GM21381 (cell line): ENCODE measurements around the gene SLC9A4.

Source experiments
- ATAC-seq: cut with Tn5 transposase; IDR thresholded peaks from one replicate; pipeline ENCODE4 v1.9.1; 2021; ENCODE audit warnings: mild to moderate bottlenecking, moderate library complexity; ENCODE audit not compliant: unreplicated experiment

The SLC9A4 gene

DNA sequence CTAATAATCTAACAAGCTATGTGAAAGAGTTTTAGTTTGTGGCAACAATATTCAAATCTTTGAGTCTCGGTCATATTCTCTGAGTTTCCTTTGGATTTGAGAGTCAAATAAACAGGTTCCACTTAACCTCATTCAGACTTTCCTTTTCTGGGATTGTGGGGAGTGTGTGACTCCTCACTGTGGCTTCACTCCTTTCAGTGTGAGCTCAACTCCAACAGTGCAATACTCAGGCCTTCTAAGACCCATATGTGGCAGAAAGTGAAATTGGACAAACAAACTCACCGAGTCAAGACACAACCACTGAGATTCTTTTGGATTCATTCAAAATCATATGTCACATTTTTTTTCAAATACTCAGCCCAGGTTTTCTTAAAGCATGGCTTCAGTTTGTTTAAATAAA, 25.4 kb downstream of the SLC9A4 start:
- no peak for ATAC-seq

DNA sequence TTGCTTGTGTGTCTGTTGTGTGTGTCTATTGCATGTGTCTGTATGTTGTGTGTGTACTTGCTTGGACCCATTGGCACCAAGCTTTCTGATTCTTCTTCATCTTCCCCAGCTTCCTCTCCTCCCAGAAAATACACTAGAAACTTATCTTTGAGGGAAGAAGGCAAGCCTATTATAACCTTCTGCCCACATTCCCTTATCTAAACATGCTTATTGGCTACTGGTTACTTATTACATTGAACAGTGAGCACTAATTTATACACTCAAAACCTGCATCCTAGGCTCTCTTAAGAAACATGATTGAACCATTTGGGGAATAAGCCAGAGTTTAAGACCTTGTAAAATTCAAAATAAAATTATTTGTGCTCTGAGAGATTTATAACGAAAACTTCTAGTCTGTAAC, 26.5 kb downstream of the SLC9A4 start:
- no peak for ATAC-seq

DNA sequence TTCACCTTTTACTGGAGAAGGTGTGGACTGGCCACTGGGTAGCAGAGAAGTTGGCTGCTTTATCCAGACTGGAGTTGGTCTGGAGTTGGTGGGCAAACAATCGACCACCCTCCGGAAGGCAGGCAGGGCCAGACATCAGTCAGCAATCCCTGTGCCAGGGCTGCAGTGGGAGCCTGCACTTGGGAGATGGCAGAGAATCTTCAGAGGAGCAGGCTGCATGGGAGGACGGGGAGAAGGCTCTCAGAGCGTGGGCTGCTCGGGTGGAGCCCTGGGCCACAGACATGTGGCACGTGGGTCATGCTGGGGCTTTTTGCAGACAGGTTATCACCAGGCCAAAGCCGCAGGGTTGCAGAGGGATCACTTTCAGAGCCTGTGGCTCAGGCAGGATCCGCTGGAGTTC, 29.6 kb downstream of the SLC9A4 start:
- ATAC-seq = no peak

DNA sequence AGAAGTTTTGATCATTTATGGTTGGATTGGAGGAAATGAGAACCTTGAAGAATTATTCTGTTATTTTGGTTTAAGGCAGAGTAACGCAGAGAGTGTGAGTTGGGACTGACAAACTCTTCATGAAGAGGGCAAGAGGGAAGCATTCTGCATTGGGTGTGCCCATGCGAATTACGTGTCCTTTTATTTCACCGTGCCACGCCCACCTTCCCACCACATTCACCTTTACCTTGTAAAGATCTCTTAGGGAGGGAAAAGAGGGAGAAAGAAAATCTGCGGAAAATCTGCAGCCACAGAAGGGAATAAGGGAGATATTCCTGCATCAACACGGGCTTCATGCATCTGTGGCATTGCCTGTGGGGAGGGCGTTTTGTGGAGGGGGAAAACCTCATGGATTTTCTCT, 31.8 kb downstream of the SLC9A4 start:
- ATAC-seq = no peak

DNA sequence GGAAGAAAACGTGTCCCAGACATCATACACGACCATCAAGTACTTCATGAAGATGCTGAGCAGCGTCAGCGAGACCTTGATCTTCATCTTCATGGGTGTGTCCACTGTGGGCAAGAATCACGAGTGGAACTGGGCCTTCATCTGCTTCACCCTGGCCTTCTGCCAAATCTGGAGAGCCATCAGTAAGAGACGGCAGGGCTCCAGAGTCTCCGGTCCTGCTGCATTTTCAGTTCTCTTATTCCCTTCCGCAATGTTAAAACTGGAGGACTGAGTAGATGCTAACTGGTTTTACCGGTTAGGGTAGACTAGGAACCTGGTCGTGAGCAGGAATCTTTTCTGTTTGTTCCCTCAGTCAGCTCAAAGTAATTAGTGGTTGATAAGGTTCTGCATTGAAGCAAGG, 32.3 kb downstream of the SLC9A4 start:
- no peak for ATAC-seq

DNA sequence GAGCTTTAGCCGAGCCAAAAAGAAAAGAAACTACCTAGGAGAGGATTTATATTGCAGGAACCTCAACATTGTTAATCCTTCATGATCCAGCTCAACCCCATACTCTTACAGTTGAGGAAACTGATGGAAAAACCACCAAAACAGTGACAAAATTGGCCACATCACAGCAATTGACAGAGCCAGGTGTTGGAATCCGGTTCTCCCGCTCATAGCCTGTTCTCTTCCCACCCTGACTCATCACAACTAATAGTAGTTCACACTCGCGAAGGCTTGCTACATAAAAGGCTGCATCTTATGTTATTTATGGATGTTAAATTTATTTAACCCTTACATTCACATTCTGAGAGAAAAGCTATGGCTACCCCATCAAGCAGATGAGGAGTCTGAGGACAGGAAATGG, 33.7 kb downstream of the SLC9A4 start:
- no peak for ATAC-seq

DNA sequence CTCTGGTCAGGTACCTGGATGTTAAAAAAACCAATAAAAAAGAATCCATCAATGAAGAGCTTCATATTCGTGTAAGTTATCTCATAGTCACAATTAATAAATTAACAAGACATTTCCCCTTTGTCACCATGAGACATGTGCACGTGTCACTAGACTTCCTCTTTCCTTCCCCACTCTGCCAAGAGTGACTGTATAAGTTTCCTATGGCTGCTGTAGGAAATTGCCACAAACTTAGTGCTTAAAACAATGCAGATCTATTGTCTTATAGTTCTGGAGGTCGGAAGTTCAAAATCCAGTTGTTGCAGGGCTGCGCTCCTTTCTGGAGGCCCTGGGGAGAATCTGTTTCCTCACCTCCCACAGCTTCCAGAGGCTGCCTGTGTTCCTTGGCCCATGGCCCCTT, 35.8 kb downstream of the SLC9A4 start:
- ATAC-seq = no peak

DNA sequence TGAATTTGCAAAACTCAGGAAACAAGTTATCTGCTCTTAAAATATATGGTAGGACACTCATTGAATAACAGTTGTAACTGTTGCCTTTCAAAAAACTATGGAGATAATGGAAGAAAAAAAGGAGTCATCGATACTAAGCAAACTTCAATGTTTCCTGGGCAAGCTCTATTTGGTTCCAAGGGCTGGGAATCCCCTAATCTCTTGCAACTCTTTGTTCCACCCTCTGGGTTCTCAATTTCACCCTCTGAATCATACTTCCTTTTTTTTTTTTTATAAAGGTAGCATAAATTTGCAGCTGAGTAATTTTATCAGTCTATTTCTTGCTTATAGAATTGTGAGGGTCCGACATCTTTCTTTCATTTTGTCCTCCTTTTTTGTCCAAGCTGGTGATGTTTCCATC, 36.7 kb downstream of the SLC9A4 start:
- ATAC-seq = no peak

DNA sequence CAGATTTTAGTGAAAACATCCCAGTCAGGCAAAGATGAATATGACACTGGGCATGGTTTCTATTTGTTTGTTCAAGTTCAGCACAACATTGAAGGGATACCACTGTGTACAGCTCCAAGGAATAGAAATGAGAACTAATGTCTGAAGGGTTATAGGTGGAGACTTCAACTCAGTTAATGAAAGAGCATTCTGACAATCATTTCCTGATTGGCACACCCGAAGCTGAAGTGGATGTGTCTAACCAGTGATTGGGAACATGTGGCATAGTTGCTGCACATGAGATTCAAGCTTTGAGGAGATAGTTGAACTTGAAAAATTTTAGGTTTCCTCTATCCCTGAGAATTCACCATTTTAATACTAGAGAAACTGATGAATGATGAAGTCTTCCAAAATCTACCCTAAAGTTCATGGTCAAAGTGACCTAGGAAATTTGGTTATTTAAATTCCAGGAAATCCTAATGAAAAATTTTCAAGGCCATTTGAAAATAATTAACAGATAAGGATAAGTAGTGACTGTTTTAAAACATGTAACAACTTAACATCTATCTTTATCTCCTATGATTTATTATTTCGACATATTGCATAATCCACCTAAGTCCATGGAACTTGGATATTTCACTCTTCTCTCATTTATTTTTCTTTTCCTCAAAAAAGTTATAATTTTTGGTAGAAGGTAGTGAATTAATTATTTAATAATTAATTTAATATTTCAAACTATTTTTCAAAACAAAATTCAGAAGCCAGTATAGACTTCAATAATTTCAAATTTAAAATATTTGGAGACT, 38.0 kb downstream of the SLC9A4 start:
- ATAC-seq = no peak

DNA sequence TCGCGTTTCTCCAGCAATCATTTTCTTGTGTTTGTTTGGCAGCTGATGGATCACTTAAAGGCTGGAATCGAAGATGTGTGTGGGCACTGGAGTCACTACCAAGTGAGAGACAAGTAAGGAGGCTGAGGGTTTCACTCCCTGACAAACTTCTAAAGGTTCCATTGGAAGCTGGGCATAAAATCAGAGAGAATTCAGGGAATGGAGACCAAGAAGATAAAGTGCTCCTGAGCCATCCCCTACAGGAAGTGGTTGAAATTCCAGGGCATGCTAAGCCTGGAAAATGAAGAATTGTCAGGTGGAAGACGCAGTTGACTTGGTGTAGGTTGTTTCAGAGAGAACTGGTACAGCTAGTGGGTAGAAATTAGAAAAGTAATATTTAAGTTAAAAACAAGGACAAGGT, 39.1 kb downstream of the SLC9A4 start:
- no peak for ATAC-seq

DNA sequence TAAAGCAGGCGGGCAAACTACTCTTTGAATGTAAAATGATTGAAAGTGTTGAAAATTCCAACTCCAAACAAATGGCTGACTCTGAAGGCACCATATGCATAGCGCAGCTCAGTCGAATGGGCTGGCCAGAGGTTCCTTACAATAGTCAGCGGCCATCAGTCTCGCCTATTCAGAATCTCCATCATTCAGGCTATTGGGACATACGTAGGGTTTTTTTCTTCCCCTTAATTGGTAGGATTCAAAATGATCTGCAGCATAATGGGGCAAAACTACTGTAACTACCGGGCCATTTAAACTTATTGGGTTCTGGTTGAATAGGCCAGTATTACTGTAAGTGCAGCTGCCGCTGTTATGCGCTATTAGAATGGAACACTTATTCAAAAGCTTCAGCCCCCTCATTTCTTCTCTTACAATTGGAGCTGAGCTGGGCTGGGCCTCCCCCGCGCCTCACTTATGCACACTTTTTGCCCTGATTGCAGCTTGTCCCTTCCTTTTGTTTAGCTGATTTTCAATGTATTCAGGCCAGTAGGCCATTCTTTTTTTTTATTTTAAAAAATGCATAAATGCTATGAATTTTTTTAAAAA, 40.4 kb downstream of the SLC9A4 start:
- ATAC-seq = no peak

DNA sequence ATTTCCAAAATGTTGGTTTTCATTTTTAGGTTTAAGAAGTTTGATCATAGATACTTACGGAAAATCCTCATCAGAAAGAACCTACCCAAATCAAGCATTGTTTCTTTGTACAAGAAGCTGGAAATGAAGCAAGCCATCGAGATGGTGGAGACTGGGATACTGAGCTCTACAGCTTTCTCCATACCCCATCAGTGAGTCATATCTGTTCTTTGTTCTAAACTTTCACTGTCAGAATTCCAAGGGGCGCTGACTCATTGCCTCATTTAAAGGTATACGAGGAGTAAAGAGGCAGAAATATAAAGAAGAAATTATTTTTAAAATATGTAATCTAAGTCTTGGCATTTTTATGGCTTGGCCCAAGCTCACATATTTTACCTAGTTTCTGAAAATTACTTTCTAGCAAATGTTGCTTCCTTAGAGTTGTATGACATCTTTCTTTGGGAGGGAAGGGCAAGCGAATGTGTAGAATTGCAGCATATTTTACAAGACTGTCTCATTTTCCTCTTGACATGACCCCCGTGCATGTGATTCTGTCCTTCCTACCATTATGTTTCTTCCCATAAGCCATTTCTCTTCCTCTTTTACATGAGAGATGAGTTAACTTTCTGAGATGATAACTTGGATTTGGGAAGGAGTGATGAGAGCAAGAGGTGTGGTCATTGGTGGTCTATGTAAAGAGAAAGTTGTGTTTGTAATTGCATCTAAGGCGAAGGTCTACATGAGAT, 41.2 kb downstream of the SLC9A4 start:
- no peak for ATAC-seq

DNA sequence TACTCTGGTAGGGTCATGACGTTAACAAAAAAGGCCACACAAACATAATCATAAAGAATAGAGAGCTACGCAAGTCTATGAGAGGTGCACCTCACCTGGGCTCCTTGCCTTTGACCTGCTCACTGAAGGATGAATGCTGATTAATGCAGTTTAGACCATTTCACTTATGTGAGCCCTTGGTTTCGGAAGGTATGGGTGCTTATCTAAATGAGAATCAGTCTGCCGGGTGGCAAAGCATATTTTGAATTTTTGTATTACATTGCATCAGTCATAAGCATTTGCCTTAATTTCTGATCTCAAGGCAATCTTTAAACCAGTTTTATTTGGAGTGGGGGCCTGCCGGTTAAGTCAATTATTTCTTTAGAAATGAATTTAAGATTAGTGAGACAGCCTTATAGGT, 42.8 kb downstream of the SLC9A4 start:
- no peak for ATAC-seq

DNA sequence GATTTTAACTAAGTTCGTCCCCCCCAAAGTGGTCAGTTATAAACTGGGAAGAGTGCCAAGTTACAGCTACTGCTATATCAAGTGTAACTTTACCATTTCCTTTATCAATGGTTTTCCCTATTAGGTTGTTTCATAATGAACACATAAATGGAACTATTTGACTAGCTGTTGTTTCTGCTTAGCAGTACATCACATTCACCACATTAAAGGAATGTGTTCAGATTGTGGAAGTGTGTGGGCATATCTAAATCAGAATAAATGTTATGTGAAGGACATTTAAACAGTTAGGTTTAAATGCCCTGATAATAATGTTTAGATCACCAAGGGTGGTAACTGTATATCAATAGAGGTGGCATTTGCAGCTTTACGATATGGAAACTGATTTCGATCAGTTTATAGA, 45.1 kb downstream of the SLC9A4 start:
- ATAC-seq = no peak

DNA sequence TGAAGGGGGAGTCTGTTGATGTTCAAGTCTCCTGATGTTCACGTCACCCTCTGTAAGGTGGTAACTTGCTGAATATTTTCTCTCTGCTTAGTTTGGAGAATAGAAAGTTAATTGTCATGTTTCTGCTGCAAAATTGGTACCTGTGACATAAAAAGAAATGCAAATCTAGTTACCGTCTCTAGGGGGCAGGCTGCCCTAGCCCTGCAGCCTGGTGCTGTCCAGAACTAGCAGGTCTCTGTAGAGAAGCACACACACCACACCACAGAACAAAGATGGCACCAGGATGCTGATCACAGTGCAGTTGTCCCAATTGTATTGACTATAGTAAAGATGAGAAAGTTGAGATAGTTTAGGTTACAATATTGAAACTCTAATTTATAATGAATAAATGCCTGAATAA, 47.0 kb downstream of the SLC9A4 start:
- no peak for ATAC-seq

DNA sequence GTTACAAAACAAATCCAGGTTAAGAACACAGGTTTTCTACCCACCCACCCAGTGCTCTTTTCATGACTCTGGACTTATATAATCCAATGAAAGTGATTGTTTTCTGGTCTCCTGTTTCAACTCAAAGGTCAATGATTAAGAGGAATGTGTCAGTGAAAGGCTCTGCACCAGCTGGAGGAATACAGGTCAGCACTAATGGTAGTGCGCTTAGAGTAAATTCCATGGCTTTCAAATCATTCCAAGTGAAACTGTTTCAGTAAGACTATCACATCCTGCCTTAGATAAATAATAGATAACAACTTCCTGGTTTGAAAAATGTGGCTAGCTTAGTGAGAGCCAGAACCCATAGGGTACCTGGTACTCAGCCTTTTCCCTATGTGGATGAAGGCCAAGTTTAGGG, 47.8 kb downstream of the SLC9A4 start:
- ATAC-seq = no peak

DNA sequence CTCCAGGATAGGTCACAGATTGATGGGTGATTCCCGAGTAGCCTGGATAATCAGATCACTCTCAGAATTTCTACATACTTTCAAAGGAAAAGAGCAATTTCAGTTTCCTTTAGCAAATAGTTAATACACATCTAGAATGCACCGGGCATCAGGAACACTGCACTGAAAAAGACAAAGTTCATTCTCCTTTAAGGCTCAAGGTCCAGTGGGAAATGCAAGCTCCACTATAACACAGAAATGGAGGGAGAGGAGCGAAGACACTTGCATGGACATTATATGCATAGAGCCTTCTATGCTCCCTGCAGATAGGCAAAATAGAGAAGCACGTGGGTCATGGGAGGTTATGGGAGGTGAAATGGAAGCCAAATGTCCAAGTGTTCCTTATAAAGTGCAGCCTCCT, 49.1 kb downstream of the SLC9A4 start:
- ATAC-seq = no peak

DNA sequence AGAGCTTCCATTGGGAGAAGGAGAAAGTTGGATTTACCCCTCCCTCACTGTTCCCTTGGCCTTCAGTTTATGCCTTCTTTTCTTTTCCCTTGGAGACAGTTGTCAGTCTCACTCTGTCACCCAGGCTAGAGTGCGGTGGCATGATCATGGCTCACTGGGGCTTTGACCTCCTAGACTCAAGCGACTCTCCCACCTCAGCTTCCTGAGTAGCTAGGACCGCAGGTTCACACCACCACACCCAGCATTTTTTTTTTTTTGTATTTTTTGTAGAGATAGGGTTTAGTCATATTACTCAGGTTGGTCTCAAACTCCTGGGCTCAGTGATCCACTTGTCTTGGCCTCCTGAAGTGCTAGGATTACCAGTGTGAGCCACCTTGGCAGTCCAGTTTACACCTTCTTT, 49.9 kb downstream of the SLC9A4 start:
- ATAC-seq = no peak

DNA sequence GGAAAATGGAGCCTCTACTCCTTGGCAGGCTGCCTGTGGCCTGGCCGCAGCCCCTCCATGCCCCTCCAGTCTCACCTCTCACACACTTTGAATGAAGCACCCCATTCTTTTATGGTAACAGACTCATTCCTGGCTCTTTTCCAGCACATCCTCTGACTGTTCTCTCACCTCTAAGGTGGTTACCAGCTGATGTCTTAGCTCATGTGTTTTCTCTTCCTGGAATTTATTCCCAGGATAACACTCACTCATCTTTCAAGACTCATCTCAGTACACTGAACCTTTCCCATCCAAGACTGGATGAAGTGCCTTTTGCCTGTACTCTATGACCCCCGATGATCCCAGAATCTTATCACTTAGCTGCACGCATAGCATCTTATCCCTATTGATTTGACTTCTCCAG, 50.6 kb downstream of the SLC9A4 start:
- ATAC-seq = no peak

DNA sequence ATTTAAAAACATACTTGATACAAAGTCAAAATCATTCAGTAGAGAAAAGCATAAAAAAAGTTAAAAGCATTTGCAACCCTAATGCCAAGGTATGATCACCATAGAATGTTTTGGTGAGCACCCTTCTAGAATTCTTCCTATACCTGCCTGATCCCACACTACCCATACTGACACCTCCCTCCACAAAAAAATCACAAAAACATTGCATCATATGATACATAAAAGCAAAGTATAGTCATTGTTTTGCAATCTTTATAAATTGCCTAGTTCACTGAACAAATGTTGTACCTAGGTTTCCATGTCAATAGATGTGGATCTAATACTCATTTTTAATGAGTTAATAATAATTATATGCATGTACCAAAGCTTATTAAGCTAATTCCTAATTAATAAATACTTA, 54.1 kb downstream of the SLC9A4 start:
- no peak for ATAC-seq

DNA sequence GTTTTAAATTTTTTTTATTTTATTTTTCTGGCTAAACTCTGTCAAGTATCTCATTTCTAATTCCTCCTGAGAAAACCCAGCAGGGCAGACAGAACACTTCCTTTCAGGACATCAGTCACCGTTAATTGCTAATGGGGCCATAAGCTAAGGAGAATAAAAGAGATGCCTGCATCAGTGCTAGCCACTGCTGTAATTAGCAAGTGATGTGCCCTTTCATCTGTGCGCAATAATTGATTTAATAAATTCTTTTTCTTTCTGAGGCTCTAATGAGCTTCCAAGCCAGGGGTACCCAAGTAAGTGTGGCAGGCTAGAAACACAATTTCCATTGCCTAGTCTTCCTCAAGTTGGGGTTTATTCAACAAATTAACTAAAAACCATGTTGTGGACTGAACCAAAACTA, 65.5 kb downstream of the SLC9A4 start:
- no peak for ATAC-seq

DNA sequence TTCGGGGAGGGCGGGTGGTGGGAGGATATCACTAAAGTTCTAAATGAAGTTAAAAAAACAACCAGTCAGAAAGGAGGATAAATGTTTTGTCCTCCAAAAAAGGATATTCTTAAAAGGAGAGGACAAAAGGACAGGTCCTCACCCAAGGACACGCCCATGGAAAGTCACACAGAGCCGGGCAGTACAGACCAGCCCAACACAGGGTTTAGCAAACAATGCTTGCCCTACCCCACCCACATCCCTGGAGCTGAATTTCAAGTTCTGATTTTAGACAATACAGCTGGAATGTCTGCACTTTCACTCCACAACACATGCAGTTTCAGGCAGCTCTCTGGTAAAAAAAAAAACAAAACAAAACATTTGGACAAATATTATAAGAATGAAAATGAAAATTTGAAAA, 67.9 kb downstream of the SLC9A4 start:
- ATAC-seq = no peak
